HG03135 (cell line): ENCODE data around the gene PARD3.

Experiments used
- ATAC-seq: cut with Tn5 transposase; IDR thresholded peaks from one replicate; pipeline ENCODE4 v1.9.1; 2021; ENCODE audit warnings: mild to moderate bottlenecking, moderate library complexity; ENCODE audit not compliant: unreplicated experiment

PARD3 gene

DNA sequence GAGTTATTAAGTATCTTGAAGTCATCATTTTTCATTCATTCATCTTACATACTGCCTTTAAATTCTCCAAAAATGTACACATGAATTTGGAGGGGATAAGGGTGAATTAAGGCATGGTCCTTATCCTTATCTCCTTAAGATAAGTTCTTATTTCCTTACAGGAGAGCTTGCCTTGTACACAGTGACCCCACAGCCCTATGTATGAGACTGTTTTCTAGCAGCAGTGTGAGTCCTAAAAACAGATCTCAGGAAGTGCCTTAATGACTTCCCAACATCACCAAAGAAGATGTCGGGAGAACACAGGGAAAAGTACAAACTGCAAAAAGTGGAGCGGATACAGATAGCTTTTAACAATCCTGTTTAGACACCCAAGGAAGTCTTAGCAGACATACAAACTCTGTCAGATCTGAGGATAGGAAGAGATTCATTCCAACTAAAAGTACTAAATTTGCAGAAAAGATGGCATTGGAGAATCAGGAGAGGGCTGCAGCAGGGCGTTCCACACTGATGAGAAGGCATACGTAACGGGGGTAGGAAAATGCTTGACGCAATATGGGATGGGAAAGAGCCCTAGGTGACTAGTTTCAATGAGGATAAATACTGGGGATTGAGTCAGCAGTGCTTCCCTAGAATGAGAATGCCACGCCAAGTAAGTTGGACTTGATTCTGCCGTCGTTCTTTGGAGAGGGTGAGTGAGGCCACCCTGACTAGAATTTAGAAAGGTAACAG is 570.2 kb downstream of the PARD3 start:
- no peak for ATAC-seq

DNA sequence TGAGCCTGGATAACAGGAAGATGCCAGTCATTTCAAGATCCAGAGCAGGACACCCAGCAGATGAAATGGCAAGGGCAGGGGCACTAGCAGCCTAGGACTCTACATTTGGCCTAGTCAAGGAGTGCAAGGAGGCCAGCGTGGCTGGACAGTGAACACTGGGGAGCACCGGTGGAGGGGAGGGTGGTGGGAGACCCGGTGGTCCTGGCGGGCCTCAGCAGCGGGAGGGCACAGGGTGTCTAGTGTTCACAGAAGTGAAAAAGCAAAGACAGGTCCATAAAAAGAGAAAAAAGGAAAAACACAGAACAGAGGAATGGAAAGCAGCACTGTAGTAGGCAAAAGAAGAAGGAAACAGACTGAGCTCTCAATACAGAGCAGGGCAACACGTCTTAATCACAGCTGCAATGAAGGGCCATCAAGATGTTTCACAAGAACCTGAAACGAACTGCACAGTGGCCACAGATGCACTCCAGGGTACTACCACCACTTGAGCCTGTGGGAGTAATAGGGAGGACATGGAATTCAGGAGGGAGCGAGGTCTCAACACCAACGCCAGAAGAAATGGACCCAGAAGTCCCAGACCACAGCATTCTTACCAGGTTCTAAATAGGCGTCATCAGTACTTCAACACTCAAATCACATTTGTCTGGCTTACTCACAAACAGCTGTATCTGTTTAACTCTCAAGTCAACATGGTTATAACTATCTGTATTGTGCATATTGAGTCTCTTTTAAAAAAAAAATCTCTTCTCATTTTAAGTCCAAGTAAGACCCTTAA is 573.7 kb downstream of the PARD3 start:
- ATAC-seq, result no peak

DNA sequence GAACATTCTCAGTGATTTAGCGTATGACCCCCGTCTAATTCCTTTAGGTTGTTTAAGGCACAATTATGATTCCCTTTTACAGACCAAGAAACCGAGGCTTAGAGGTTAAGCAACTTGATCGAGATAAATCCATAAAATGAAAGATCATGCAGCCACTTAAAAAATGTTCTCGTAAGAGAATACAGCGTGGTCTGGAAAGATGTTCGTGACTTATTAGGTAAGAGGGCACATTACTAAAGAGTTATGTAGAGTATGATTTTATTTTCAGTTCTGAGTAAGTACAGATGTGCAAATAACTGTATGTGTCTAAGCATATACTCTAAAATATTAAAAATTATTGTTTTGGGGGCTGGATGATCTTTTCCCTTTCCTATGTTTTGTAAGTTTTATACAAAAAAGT is 575.1 kb downstream of the PARD3 start:
- ATAC-seq, result no peak

DNA sequence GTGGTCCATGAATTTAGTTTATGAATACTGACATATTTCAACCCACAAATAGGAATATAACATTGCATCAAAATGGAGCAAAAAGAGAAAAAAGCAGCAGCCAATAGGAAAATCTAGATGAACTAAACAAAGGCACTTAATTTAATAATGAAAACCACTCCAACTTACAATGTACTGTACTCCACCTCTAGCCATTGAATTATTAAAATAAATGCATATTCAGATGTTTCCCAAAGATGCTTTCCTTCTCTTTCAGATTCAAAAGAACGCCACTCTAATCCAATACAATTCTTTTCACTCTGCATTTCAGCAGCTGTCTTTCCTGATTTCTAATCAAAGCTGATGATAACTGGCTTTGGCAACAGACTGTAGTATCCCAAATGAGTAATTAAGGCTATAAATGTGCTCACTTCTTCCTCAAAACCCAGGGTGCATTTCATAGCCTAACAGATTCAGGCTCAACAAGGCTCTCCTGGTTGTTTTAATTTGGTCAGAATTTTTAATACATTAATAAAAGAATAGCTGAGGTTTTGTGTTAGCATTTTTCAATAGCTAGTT is 577.1 kb downstream of the PARD3 start:
- no peak for ATAC-seq

DNA sequence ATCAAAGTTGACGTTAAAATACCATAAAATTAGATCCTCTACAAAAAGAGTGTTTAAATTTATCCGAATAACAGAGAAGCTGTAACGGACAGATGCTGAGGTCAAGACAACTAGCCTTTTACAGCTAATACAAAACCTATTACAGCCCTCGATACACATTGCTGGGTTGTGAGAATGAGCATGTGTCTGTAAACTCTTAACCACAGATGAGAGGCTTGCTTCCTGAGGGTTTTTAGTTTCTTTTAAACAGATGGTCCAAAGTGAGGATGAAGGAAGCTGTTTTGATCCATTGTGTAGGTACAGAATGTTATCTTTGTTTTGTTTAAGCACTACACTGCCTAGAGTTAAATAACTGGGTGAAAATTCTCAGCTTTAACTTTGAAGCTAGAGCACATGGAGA is 578.2 kb downstream of the PARD3 start:
- peak; percentile 78 for ATAC-seq

DNA sequence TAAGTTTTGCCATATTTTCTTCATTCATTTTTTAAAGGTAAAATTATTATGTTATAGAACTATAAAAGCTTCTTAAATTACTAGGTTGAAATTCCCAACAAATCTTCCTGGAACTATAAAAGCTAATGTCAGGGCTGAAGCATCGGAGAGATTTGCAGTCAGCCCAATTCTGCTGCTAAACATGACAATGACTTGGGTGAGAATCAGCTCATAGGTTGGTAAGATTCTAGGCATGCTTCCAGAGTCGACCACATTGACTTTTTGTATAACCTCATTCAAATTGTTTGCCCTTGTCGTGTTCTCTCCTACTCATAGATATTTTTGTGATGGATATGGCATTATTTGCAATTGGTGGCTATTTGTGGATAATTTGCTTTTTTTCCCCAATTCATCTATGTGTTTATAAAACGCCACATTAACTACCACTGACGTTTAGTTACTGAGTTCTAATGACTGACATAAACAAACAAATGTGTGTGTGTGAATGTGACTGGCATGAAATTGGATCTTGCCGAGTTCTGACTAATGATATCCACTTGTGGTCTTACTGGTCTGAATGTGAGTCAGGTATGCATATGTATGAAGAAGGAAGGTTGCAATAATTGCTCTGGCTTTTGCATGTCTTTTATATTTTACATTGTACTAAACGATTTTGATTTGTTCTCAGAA is 579.8 kb downstream of the PARD3 start:
- ATAC-seq, result no peak

DNA sequence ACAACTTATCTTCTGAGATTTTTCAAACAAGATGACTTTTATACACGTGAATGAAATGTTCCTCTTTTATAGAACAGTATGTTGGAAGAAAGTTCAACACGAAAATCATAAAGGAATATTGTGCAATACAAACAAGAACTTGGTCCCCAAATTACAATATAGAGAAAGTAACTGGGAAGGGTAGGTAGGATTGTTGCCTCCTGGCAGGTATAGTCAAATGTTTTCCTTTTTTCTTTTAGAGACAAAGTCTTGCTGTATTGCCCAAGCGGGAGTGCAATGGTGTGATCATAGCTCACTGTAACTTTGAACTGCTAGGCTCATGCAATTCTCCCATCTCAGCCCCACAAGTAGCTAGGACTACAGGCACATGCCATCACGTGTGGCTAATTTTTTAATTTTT is 582.6 kb downstream of the PARD3 start:
- ATAC-seq, result no peak

DNA sequence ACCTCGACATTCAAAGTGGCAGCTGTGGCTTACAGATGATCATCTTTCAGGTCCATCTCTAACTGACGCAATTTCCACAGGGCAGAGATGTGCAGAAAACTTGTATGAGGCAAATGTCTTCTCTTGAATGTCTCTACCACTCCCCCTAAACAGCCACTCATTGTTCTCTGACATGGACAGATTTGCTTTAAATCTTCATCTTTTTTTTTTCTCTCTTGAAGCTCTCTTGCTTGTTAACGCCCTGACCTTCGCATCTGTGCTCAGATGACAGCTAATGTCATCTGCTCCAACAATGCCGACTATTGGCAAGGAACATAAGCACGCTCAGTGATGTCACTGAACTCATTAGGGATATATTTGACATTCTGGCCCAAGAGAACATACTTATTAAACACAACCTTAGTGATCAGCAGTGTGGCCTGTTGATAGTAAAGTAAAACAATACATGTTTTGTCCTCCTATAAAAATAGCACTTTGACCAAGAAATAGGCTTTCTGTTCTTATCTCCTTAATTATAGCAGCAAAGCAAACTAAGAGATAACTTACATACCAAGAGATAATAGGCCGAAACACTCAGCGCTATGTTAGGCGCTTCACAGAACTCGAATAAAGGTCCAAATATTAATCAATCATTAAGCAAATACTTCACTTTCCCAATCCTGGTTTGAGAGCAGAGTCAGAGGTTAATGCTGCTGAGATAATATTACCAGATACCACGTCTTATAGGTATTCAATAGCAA is 583.5 kb downstream of the PARD3 start:
- no peak for ATAC-seq

DNA sequence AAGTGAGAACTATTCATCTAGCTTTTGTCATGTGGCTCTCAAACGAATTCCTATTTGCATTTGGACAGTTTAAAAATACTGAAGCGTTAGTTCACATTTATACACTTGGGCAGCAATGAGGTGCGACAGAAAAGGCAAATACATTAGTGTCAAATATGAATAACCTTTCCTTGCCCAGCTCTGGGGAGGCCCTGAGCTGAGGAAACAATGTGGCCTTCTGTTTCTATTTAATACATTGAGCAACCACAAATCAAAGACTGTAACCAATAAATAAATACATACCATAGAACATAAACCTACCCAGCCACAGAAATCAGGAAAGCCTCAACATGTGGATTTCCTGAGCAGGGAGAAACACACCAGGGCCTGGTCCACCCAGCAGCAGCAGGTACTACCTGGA is 585.2 kb downstream of the PARD3 start:
- ATAC-seq, result no peak

DNA sequence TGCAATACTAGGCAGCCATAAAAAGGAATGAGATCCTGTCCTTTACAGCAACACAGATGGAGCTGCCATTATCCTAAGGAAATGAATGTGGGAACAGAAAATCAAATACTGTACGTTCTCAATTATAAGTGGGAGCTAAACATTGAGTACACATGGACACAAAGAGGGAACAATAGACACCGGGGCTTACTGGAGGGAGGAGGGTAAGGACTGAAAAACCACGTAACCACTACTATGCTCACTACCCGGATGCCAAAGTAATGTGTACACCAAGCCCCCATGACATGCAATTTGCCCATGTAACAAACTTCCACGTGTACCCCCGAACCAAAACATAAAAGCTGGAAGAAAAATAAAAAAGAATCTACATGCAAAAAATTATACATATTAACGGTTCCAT is 587.0 kb downstream of the PARD3 start:
- no peak for ATAC-seq

DNA sequence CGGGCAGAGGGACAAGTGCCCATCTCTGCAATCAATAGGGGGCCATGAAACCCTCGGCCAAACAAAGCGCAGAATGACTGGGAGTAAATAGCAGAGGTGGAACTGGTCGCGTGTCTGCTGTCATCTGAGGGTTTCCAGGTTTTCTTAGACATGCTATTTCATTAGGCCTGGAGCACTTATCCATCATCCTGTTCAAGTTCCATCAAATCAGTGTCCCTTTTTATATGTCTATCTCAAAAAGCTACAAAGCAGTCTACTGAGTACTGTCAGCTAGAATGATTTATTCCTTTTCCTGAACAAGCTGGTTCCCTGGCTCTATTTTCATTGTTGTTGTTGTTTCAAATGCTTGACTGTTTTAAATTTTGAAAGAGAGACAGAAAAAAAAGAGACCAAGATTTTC is 590.5 kb downstream of the PARD3 start:
- ATAC-seq, result no peak

DNA sequence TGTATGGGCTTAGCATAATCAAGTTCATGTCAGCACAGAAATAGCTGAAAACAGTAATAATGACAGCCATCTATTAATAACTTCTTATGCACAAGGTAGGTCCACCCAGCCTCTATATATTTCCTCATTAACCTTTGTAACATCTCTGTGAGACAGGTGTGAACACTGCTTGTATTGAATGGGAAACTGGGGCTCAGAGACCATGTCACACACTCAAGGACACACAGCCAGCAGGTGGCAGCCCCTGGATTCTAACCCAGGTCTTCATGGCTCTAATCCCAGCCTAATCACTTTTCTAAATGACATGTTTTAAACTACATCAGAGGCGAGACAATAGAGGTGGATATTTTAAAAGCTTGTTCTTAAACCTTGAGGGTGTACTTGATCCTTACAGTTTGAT is 591.4 kb downstream of the PARD3 start:
- ATAC-seq, result no peak

DNA sequence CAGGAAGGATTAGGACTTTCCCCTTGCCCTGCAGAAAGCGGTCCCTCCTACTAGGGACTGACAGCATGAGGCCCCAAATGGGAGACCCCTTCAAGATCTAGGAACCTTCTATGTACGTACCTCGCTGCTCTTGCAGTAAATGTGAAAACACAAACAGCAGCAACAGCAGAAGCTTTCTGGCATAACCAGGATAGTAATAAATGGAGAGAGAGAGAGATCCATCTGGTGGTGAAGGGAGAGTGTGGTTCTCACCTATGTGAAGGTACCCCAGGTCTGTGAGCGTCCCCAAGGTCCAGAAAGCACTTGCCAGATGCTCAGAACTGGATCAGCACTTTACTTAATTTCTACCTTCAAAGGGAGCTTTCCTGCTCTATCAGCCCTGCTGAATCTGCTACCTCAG is 592.7 kb downstream of the PARD3 start:
- no peak for ATAC-seq

DNA sequence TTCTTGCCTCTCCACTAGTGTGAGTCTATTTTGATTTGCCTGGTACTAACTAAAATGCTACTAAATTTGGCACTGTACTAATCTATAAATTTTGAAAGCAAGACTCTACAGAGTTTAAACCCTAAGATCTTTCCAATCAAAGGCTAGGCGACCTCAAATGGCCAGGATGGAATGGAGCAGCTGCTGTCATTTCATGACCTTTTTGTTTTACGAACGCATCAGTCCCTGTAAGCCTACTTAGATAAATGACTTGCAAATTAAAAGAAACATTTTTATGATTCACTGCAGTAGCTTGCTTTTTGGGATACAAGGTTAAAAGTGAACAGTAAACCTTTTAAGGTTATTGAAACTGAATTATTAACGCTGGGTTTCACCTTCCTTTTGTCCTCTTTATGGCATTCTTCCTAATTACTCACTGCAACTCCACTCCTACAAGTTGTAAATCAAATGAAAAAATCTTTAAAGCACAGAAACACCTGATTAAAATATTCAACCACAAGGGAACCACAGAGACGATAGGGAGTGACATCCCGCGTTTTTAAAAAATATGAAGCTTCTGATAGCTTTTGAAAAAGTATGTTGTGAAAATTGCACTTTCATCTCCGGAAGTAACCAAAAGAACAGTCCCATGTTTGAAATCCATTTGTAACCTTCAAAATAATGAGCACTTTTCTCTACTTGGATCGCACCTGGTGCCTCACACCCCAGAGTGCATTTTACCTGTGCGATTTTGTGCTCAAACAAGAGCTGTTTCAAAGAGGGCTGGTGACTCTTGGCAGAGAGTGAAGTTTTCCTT is 595.1 kb downstream of the PARD3 start:
- ATAC-seq, result no peak

DNA sequence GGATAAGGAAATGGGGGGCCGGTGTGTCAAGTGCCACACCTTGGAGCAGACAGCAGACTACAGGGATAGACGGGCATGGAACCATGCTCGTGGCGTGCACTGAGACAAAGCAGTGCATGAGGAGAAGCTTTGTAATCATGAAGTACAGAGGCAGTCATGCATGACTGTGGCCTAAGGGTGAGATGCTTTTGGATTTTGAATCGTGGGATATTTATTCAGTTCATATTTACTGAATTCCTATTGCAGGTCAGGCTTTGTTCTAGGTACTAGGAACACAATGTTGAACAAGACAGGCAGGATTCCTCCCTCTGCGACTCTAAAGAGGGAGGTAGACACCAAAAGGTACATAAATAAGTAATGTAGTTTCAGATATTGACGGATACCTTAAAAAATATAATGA is 597.6 kb downstream of the PARD3 start:
- no peak for ATAC-seq

DNA sequence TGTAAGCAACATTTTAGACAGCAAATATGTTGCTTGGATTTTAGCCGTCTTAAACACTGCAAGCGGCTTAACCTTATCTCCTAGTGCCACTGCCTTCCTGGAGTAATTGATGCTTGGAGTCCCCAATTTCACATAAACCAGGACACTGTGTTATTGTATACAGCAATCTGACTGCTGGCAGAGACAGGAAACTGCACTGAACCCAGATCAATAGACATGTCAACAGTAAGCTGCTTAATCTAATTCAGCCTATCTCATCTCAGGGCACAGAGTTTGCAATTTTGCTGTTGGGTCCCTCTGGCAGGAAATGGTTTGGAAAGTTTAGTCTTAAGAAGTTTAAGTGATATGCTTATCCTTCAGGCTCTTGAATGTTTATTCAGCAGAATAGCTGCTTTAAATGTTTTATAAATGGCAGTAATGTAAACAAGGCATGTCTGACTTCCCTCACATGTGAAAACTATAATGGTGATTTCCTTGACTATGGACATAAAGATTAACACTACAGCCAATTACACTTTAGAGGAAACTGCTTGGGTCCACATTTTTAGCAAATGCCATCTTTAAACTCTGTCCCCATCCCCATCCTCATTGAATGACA is 598.6 kb downstream of the PARD3 start:
- no peak for ATAC-seq

DNA sequence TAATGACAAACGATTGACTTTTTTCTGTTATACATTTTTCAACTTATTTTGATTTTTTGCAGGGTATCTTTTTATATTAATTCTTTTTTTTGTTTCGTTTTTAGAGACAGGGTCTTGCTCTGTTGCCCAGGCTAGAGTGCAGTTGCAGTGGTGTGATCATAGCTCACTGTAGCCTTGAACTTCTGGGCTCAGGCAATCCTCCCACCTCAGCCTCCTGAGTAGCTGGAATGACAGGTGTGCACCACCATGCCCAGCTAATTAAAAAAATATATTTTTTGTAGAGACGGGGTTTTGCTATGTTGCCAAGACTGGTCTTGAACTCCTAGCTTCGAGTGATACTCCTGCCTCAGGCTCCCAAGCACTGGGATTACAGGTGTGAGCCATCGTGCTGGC is 601.3 kb downstream of the PARD3 start:
- no peak for ATAC-seq

DNA sequence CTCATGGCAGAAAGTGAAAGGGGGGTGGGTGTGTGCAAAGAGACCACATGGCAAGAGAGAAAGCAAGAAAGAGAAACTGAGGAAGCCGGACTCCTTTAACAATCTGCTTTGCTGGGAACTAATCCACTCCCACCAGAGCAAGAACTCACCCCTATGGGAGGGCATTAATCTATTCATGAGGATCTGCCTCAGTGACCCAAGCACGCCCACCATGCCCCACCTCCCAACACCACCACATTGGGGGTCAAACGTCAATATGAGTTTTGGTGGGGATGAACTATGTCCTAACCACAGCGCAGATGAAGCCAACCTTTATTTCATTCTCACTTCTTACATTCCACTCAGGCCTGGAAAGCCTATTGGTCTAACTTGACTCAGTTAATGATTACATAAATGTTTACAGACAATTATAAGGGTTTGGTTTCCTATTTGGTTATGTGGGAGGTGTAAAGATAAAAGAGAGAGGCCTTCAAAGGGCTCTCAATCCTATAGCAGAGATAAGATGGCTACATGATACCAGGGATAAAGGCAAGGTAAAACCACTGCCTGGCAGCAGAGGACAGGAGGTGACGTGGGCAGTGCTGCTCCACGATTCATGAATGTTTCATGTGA is 601.8 kb downstream of the PARD3 start:
- ATAC-seq, result no peak

DNA sequence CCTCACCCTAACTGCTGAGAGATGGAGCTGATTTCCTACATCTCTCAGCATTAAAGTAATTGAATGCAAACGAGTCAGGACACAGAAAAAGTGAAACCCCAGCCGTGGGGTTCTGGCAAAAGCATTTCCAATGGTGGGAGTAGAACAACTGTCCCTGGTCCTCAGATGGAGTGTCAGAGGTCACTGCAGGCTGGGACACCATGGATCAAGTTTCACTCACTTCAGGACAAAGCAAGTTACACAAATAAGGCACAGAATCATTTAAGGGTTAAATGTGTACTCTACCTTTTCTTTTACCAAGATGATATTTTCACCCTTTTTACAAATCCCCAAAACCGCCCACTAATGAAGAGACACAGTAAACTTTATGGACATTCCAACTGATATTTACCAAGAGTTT is 607.8 kb downstream of the PARD3 start:
- ATAC-seq, result no peak

DNA sequence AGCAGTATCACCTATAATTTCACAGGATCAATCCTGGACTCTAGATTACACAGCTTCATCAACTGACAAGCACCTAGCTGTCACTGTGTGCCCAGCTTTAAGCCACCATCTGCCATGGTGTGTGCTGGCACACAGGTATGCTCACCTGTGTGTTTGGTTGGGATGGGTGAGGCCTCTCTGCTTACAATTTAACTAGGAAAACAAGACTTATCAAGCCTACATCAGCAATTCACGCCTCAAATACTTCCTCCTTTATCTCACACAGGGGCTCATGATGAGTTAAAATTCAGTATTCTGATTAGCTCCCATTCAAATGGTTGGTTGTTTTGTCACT is 608.2 kb downstream of the PARD3 start:
- no peak for ATAC-seq
